Heart right ventricle (tissue), 16 donors: Measurements from ENCODE around the gene RAB34. TPM values are rescaled to one million over a fixed set of nuclear protein-coding genes. Genes with fewer than 3 reads are reported as not detected.

Source experiments
- ATAC-seq, 8 donors: fragments of 200-7000 bp; cut with Tn5 transposase; one replicate each; pipeline ENCODE4 v1.9.1; 2020; ENCODE audit warnings: mild to moderate bottlenecking in 8 of 8, moderate library complexity in 8 of 8, moderate number of reproducible peaks in 1 of 8
- DNase-seq, 2 donors: peaks; one replicate each; pipeline ENCODE4 v3.0.0-alpha.2; 2020
- H3K27ac ChIP-seq, 10 donors: fragments of 200-600 bp; sonication (generic) in 2 of 10; one replicate each; pipeline versions ENCODE4 v1.5.0 to v1.8.0; 2020 to 2022; ENCODE audit warnings: mild to moderate bottlenecking in 3 of 10
- H3K27me3 ChIP-seq, 7 donors: fragments of 200-600 bp; one replicate each; pipeline ENCODE4 v1.8.0; 2021 to 2022; ENCODE audit warnings: mild to moderate bottlenecking in 2 of 7
- H3K36me3 ChIP-seq, 9 donors: fragments of 200-600 bp; sonication (generic) in 1 of 9; one replicate each; pipeline versions ENCODE4 v1.5.0 to v1.8.0; 2020 to 2022; ENCODE audit warnings: mild to moderate bottlenecking in 2 of 9
- H3K4me1 ChIP-seq, 9 donors: fragments of 200-600 bp; sonication (generic) in 1 of 9; one replicate each; pipeline versions ENCODE4 v1.5.0 to v1.8.0; 2020 to 2022; ENCODE audit warnings: mild to moderate bottlenecking in 4 of 9
- H3K4me3 ChIP-seq, 10 donors: fragments of 200-600 bp; sonication (generic) in 2 of 10; one replicate each; pipeline versions ENCODE4 v1.5.0 to v1.8.0; 2020 to 2022; ENCODE audit warnings: mild to moderate bottlenecking in 7 of 10, moderate library complexity in 2 of 10
- H3K9me3 ChIP-seq, 11 donors: fragments of 200-600 bp in 10 of 11; sonication (generic) in 2 of 11; one replicate each; pipeline versions ENCODE4 v1.5.0 to v1.8.0; 2013 to 2022; ENCODE audit warnings: mild to moderate bottlenecking in 2 of 11, control low read depth in 1 of 11, moderate library complexity in 1 of 11
- WGBS, 2 donors: extraction: QIAGEN DNeasy Blood & Tissue Kit; methylation state at CpG; one replicate each; pipeline ENCODE4 v1.1.7; 2013; ENCODE audit warnings: inconsistent platforms in 1 of 2; 5-methylcytosine and 5-hydroxymethylcytosine counted together
- intact Hi-C, 10 donors: fragments of 100-400 bp; cut with DNase I; formaldehyde crosslinking; loops; one replicate each; pipeline versions ENCODE4 v1.11.1 to v1.14.2; 2022
- long read RNA-seq, 3 donors: library from polyadenylated mRNA; unstranded; transcript quantifications; one replicate each; pipeline ENCODE4 v2.0.0, GENCODE V29; 2020 to 2021
- polyA plus RNA-seq, 2 donors: library from polyadenylated mRNA; stranded (reverse); fragments of 200-250 nt; gene quantifications; one replicate each; pipeline ENCODE4 v1.2.3, GENCODE V29; 2013
- total RNA-seq, 10 donors: library from RNA; stranded (reverse); fragmentation: NEBNext Ultra II Directional in 3 of 10; extraction: Animal tissue kit (Norgen Biotek cat#: 25700) in 3 of 10; gene quantifications; one replicate each; pipeline versions ENCODE4 v1.2.1 to v1.2.4, GENCODE V29; 2021 to 2023
- TF ChIP-seq, protein P1 (sequence below), 9 donors: fragments of 200-600 bp; sonication (generic) in 2 of 9; IDR thresholded peaks; one replicate each; pipeline versions ENCODE4 v1.5.0 to v1.8.0; 2021 to 2022; ENCODE audit warnings: antibody characterized with exemption in 9 of 9, mild to moderate bottlenecking in 5 of 9, moderate library complexity in 1 of 9
- donor health status: Arrhythmogenic right ventricular cardiomyopathy.
- donor health status: ischemic (EF 13 %, LVEDD 7.1; RV severe dilation, severe dysfunction).
- donor health status: healthy with polysubstance abuse.
- donor health status: DM: no; HTN: yes; CAD: no.
- donor health status: DM: no; HTN: no; CAD: no.
- donor health status: ischemic (EF 25% LVEDD 6.9; RV normal size, moderate dysfunction).
- donor health status: ischemic (EF 25% LVEDD 5.7; RV mildly dilated, moderate dysfunction).
- donor health status: healthy.
- donor health status: DM: yes; HTN: yes; CAD: no.
- donor health status: Ischemic cardiomyopathy.
- donor health status: ischemic (EF 35%, LVEDD 5.7; RV mildly dilated, moderate dysfunction).
- donor health status: nonischemic (EF 11% LVEDD 7.7; RV severe dilation, severe dysfunction).
- donor health status: DM: yes; HTN: yes; CAD: no.
- donor health status: PGD.
- donor health status: ischemic (EF 29% LVEDD 5.4; RV normal size, mild dysfunction).
- donor health status: nonischemic (EF 23%, LVEDD 6.1; RV moderate dilation, normal function).

The RAB34 gene, protein sequence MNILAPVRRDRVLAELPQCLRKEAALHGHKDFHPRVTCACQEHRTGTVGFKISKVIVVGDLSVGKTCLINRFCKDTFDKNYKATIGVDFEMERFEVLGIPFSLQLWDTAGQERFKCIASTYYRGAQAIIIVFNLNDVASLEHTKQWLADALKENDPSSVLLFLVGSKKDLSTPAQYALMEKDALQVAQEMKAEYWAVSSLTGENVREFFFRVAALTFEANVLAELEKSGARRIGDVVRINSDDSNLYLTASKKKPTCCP
- total RNA-seq = 10 to 100 TPM in 7 of 10 donors, 1 to 10 TPM in 3; 7.0 to 25.0 (median 10.4) TPM
- polyA plus RNA-seq = 10 to 100 TPM; 25.2 to 37.3 TPM
- long read RNA-seq, donor 1, transcript RAB34-204 (10 exons, 1,766 nt) = major isoform, 8 of 23 reads
- long read RNA-seq, donor 1, partial matches to known transcripts = 1 of 23 reads
- long read RNA-seq, donor 1, other reads (novel, unspliced or antisense) = 9 of 23 reads
- long read RNA-seq, donor 2, transcript RAB34-204 (10 exons, 1,766 nt) = major isoform, 12 of 28 reads
- long read RNA-seq, donor 2, partial matches to known transcripts = 3 of 28 reads
- long read RNA-seq, donor 2, other reads (novel, unspliced or antisense) = 7 of 28 reads
- long read RNA-seq, donor 3, transcript RAB34-201 (11 exons, 1,592 nt) = minor isoform, 6 of 47 reads
- long read RNA-seq, donor 3, transcript RAB34-204 (10 exons, 1,766 nt) = major isoform, 19 of 47 reads
- long read RNA-seq, donor 3, partial matches to known transcripts = 4 of 47 reads
- long read RNA-seq, donor 3, other reads (novel, unspliced or antisense) = 11 of 47 reads

DNA sequence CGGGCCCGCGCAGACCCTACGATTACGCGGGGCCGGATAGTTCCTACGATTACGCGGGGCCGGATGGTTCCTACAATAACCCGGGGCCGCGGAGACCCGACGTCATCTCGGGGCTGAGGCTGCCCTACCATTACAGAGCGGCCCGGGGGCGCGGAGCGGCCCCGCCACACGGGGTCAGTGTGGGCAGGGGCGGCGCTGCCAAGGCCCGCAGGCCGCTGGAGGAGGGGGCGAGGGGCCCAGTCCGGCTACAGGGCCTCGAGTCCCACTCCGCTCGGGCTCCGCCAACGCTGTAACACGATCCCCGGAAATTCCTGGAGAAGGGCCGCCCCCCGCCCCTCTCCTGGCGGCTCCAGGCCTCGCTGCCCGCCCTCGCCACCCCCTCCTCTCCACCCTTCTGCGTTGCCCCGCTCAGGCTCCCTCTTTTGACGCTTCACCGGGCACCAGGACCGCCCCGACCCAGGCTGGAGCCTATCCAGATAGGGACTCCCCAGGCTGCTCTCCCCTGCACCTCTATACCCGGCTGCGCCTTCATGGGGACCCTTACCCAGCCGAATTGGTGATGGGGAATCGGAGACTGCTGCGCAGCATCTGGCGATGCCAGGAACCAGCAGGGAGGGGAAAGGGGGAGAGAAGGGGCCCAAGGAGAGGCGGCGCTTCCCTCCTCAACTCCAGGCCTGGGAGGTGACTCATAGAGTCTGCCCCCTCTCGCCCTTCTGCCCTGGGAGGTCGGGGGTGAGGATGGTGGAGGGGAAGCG, at the start of gene RAB34:
Gene RAB34 (minus strand): TSS at position 291 of the 755 bp plus-strand sequence. CDS start 602 bp downstream, outside the sequence.
- Histone ChIP-seq H3K36me3 (peaks cover 0 to 44% (median 14%) of the 10 kb centered on the region in 9 donors), H3K4me3 (peak within 1 kb of the TSS; percentile 51 to 78 (median 65)), H3K9me3 (no peaks in the 10 kb centered on the region), H3K4me1 (peaks cover 17 to 62% (median 51%) of the 10 kb centered on the region in 9 donors), H3K27me3 (peaks cover 0 to 13% (median 7%) of the 10 kb centered on the region in 7 donors), H3K27ac (peak within 1 kb of the TSS; percentile 61 to 95 (median 90))
- ATAC-seq (peak; percentile 15 to 46 (median 30)), DNase-seq (peak; percentile 72 to 74)
- TF ChIP-seq, protein P1, sequence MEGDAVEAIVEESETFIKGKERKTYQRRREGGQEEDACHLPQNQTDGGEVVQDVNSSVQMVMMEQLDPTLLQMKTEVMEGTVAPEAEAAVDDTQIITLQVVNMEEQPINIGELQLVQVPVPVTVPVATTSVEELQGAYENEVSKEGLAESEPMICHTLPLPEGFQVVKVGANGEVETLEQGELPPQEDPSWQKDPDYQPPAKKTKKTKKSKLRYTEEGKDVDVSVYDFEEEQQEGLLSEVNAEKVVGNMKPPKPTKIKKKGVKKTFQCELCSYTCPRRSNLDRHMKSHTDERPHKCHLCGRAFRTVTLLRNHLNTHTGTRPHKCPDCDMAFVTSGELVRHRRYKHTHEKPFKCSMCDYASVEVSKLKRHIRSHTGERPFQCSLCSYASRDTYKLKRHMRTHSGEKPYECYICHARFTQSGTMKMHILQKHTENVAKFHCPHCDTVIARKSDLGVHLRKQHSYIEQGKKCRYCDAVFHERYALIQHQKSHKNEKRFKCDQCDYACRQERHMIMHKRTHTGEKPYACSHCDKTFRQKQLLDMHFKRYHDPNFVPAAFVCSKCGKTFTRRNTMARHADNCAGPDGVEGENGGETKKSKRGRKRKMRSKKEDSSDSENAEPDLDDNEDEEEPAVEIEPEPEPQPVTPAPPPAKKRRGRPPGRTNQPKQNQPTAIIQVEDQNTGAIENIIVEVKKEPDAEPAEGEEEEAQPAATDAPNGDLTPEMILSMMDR (IDR thresholded peaks at IDR 0.05) = peak in 7 of 9 donors; percentile 25 to 58 (median 41)
- intact Hi-C loops = loop anchor here in 1 of 10 donors (5.0 kb wide), 1 partner anchor 70 kb away; the partner anchor contains the start of gene BLTP2
- WGBS, 2 donors = 7% methylated on average over 54 to 60 of the region's 60 CpGs

DNA sequence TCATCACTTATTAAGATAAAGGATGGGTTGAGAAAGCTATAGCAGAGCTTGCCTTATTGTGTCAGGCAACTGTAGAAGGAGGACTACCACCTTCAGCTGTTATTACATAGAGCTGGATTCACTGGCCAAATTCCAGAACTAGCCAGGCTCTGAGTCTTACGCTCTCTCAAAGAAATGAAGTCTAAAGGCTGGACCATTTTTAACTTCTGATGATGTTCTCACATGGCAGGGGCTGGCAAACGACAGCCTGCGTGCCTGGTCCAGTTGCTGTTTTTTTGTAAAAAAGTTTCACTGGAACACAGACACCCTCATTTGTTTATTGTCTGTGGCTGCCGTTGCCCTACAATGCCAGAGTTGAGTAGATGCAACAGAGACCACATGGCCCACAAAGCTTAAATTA, 47.4 kb upstream of the RAB34 start:
- WGBS, 2 donors = 86 to 87% methylated on average over 4 of the region's 4 CpGs
- Histone ChIP-seq H3K4me1 (peaks cover 2 to 29% (median 26%) of the 10 kb centered on the region in 9 donors), H3K4me3 (no peak overlapping the region), H3K27ac (no peak overlapping the region), H3K36me3 (peaks cover 0 to 39% (median 0%) of the 10 kb centered on the region in 9 donors), H3K9me3 (no peaks in the 10 kb centered on the region), H3K27me3 (no peaks in the 10 kb centered on the region)
- DNase-seq (no peak), ATAC-seq (no peak)
- TF ChIP-seq, protein P1 (IDR thresholded peaks at IDR 0.05) = no peak
- intact Hi-C loops = loop anchor here in 8 of 10 donors (5.0 to 10.0 kb wide), 8 partner anchors 50 to 150 kb away; partner anchors contain the start of genes FAM222B (in 3 of the 8), DHRS13 (in 1 of the 8), ERAL1 (in 1 of the 8) and FLOT2 (in 1 of the 8)

DNA sequence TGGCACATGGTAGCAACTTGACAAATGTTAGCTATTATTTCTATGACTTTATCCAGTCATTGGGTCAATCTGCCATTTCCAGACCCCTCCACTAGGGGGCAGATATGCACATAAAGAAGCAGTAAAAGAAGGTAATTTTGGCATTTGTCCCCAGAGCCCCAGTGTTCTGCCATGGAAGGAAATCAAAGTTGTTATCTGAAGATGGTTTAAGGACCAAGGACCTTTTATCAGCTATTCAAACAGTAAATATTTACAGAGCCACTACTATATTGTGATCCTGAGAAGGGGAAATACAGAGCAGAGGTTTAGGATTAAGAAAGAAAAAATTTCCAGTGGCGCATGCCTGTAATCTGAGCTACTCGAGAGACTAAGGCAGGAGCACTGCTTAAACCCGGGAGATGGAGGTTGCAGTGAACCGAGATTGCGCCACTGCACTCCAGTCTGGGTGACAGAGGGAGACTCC, 46.2 kb upstream of the RAB34 start:
- 67 to 70% methylated on average over 5 of the region's 5 CpGs for WGBS, 2 donors
- no peak overlapping the region for H3K27ac ChIP-seq
- peak in 1 of 2 donors; percentile 83 for DNase-seq
- H3K9me3 ChIP-seq = no peaks in the 10 kb centered on the region
- H3K4me3 ChIP-seq = no peak overlapping the region
- no peaks in the 10 kb centered on the region for H3K27me3 ChIP-seq
- TF ChIP-seq, protein P1 (IDR thresholded peaks at IDR 0.05) = peak; percentile 77 to 94 (median 91)
- peaks cover 0 to 51% (median 0%) of the 10 kb centered on the region in 9 donors for H3K36me3 ChIP-seq
- peak in 6 of 8 donors; percentile 25 to 59 (median 37) for ATAC-seq
- intact Hi-C loops = loop anchor here (2.0 to 10.0 kb wide), 14 partner anchors 37 to 153 kb away; partner anchors contain the start of genes FAM222B (in 4 of the 10), DHRS13 (in 3 of the 10), FLOT2 (in 3 of the 10) and ERAL1 (in 1 of the 10)
- H3K4me1 ChIP-seq = peaks cover 2 to 29% (median 26%) of the 10 kb centered on the region in 9 donors
